Measurements from ENCODE around the gene GMNN. TPM values are rescaled to one million over a fixed set of nuclear protein-coding genes. Genes with fewer than 3 reads are reported as not detected.

The GMNN gene
- total RNA-seq, 5 donors from 2014 or later (not counting 1 experiment from before 2014, with no cell fraction given), result 5.7 to 12.3 (median 6.1) TPM

- peak overlapping the region in 1 of 3 donors; percentile 34 for H3K4me3 Mint-ChIP-seq
- peaks cover 10 to 97% of the 10 kb centered on the region in 2 donors for H3K36me3 ChIP-seq (ENCODE audit: control insufficient read depth in 2 of 2, extremely low read depth in 1 of 2, insufficient read depth in 1 of 2, low read length in 1 of 2)
- CTCF ChIA-PET, result no interaction called here
- no peaks in the 10 kb centered on the region for H3K9me3 ChIP-seq
- peaks cover 66% of the 10 kb centered on the region for H3K36me3 Mint-ChIP-seq
- no peaks in the 10 kb centered on the region for H3K27me3 ChIP-seq (replicated peaks in 1 of 2; ENCODE audit: control insufficient read depth in 2 of 2, extremely low read depth in 1 of 2, insufficient read depth in 2 of 2, low read length in 1 of 2)
- H3K27ac ChIP-seq (ENCODE audit: low read length), result no peak overlapping the region
- WGBS (ENCODE audit: insufficient coverage), result no CpG with 5 or more reads among the region's 3 CpGs
- H3K4me1 Mint-ChIP-seq, result peaks cover 19 to 29% (median 27%) of the 10 kb centered on the region in 3 donors
- peaks cover 0 to 9% of the 10 kb centered on the region in 2 experiments for H3K4me1 ChIP-seq (ENCODE audit: control insufficient read depth in 1 of 2, extremely low read depth in 1 of 2, insufficient read depth in 2 of 2, low read length in 2 of 2)
- POLR2A ChIA-PET, result no interaction called here
- H3K4me3 ChIP-seq (ENCODE audit: control insufficient read depth in 1 of 2, extremely low read depth in 1 of 2, low read length in 1 of 2), result no peak overlapping the region
- H3K9me3 Mint-ChIP-seq, result no peaks in the 10 kb centered on the region
- ATAC-seq (replicated peaks in 1 of 4), result no peak
- peak overlapping the region; percentile 59 to 80 for H3K27ac Mint-ChIP-seq
- no peaks in the 10 kb centered on the region for H3K27me3 Mint-ChIP-seq
- DNase-seq, result no peak
Observed at GRCh38 chr6:24827162-24827561, 52.4 kb downstream of the GMNN start.

- peaks cover 10 to 97% of the 10 kb centered on the region in 2 donors for H3K36me3 ChIP-seq (ENCODE audit: control insufficient read depth in 2 of 2, extremely low read depth in 1 of 2, insufficient read depth in 1 of 2, low read length in 1 of 2)
- no peak for ATAC-seq (replicated peaks in 1 of 4)
- WGBS (ENCODE audit: insufficient coverage), result 92% methylated on average over 5 of the region's 8 CpGs
- H3K4me3 ChIP-seq (ENCODE audit: control insufficient read depth in 1 of 2, extremely low read depth in 1 of 2, low read length in 1 of 2), result no peak overlapping the region
- no peak for DNase-seq
- H3K9me3 ChIP-seq, result no peaks in the 10 kb centered on the region
- no peak overlapping the region for H3K27ac ChIP-seq (ENCODE audit: low read length)
- Mint-ChIP-seq H3K36me3 (peaks cover 74% of the 10 kb centered on the region), H3K4me1 (peaks cover 21 to 32% (median 27%) of the 10 kb centered on the region in 3 donors), H3K9me3 (no peaks in the 10 kb centered on the region), H3K27me3 (no peaks in the 10 kb centered on the region), H3K27ac (peak overlapping the region; percentile 59 to 80), H3K4me3 (no peak overlapping the region)
- H3K27me3 ChIP-seq (replicated peaks in 1 of 2; ENCODE audit: control insufficient read depth in 2 of 2, extremely low read depth in 1 of 2, insufficient read depth in 2 of 2, low read length in 1 of 2), result no peaks in the 10 kb centered on the region
- POLR2A ChIA-PET, result no interaction called here
- CTCF ChIA-PET, result interaction anchor here in 1 of 2 donors (0.6 kb wide), 1 partner anchor 547 kb away, joined by 7 read pairs; no protein-coding TSS in a partner anchor
- H3K4me1 ChIP-seq (ENCODE audit: control insufficient read depth in 1 of 2, extremely low read depth in 1 of 2, insufficient read depth in 2 of 2, low read length in 2 of 2), result peaks cover 0 to 9% of the 10 kb centered on the region in 2 experiments
Observed at GRCh38 chr6:24827970-24828369, 53.2 kb downstream of the GMNN start.

- Mint-ChIP-seq H3K27ac (peak overlapping the region; percentile 13 to 72), H3K4me3 (no peak overlapping the region), H3K36me3 (peaks cover 78% of the 10 kb centered on the region), H3K27me3 (no peaks in the 10 kb centered on the region), H3K4me1 (peaks cover 29 to 39% (median 32%) of the 10 kb centered on the region in 3 donors), H3K9me3 (no peaks in the 10 kb centered on the region)
- peaks cover 14 to 97% of the 10 kb centered on the region in 2 donors for H3K36me3 ChIP-seq (ENCODE audit: control insufficient read depth in 2 of 2, extremely low read depth in 1 of 2, insufficient read depth in 1 of 2, low read length in 1 of 2)
- peaks cover 0 to 12% of the 10 kb centered on the region in 2 experiments for H3K4me1 ChIP-seq (ENCODE audit: control insufficient read depth in 1 of 2, extremely low read depth in 1 of 2, insufficient read depth in 2 of 2, low read length in 2 of 2)
- CTCF ChIA-PET, result interaction anchor here in 1 of 2 donors (1.3 kb wide), 1 partner anchor 26 kb away, joined by 5 read pairs; no protein-coding TSS in a partner anchor
- H3K27me3 ChIP-seq (replicated peaks in 1 of 2; ENCODE audit: control insufficient read depth in 2 of 2, extremely low read depth in 1 of 2, insufficient read depth in 2 of 2, low read length in 1 of 2), result no peaks in the 10 kb centered on the region
- H3K4me3 ChIP-seq (ENCODE audit: control insufficient read depth in 1 of 2, extremely low read depth in 1 of 2, low read length in 1 of 2), result no peak overlapping the region
- no peaks in the 10 kb centered on the region for H3K9me3 ChIP-seq
- no peak overlapping the region for H3K27ac ChIP-seq (ENCODE audit: low read length)
- POLR2A ChIA-PET, result no interaction called here
- ATAC-seq (replicated peaks in 1 of 4) (no peak), DNase-seq (no peak)
- WGBS (ENCODE audit: insufficient coverage), result no CpG with 5 or more reads among the region's 3 CpGs
Observed at GRCh38 chr6:24829657-24830056, 54.9 kb downstream of the GMNN start.

GRCh38 chr6:24831771-24832716 is 57.3 kb downstream of the GMNN start:
- ChIA-PET CTCF (no interaction called here), POLR2A (interaction anchor here in 1 of 2 donors (0.5 kb wide), 1 partner anchor 14 kb away, joined by 12 read pairs; no protein-coding TSS in a partner anchor)
- H3K27ac ChIP-seq (ENCODE audit: low read length), result no peak overlapping the region
- DNase-seq (no peak), ATAC-seq (replicated peaks in 1 of 4) (no peak)
- peak overlapping the region; percentile 61 to 64 for H3K27ac Mint-ChIP-seq
- no peak overlapping the region for H3K4me3 ChIP-seq (ENCODE audit: control insufficient read depth in 1 of 2, extremely low read depth in 1 of 2, low read length in 1 of 2)
- H3K36me3 ChIP-seq (ENCODE audit: control insufficient read depth in 2 of 2, extremely low read depth in 1 of 2, insufficient read depth in 1 of 2, low read length in 1 of 2), result peaks cover 16 to 97% of the 10 kb centered on the region in 2 donors
- H3K4me1 Mint-ChIP-seq, result peaks cover 46 to 51% (median 50%) of the 10 kb centered on the region in 3 donors
- peaks cover 86% of the 10 kb centered on the region for H3K36me3 Mint-ChIP-seq
- WGBS (ENCODE audit: insufficient coverage), result 79% methylated on average over 4 of the region's 10 CpGs
- H3K4me3 Mint-ChIP-seq, result peak overlapping the region in 1 of 3 donors; percentile 17
- H3K9me3 Mint-ChIP-seq, result no peaks in the 10 kb centered on the region
- no peaks in the 10 kb centered on the region for H3K27me3 Mint-ChIP-seq
- no peaks in the 10 kb centered on the region for H3K9me3 ChIP-seq
- no peaks in the 10 kb centered on the region for H3K27me3 ChIP-seq (replicated peaks in 1 of 2; ENCODE audit: control insufficient read depth in 2 of 2, extremely low read depth in 1 of 2, insufficient read depth in 2 of 2, low read length in 1 of 2)
- peaks cover 0 to 11% of the 10 kb centered on the region in 2 experiments for H3K4me1 ChIP-seq (ENCODE audit: control insufficient read depth in 1 of 2, extremely low read depth in 1 of 2, insufficient read depth in 2 of 2, low read length in 2 of 2)

- WGBS (ENCODE audit: insufficient coverage), result no CpG with 5 or more reads among the region's 1 CpG
- peaks cover 17 to 96% of the 10 kb centered on the region in 2 donors for H3K36me3 ChIP-seq (ENCODE audit: control insufficient read depth in 2 of 2, extremely low read depth in 1 of 2, insufficient read depth in 1 of 2, low read length in 1 of 2)
- Mint-ChIP-seq H3K27ac (peak overlapping the region; percentile 36 to 57), H3K27me3 (no peaks in the 10 kb centered on the region), H3K4me1 (peaks cover 38 to 45% (median 45%) of the 10 kb centered on the region in 3 donors), H3K4me3 (no peak overlapping the region), H3K9me3 (no peaks in the 10 kb centered on the region), H3K36me3 (peaks cover 82% of the 10 kb centered on the region)
- H3K4me1 ChIP-seq (ENCODE audit: control insufficient read depth in 1 of 2, extremely low read depth in 1 of 2, insufficient read depth in 2 of 2, low read length in 2 of 2), result peaks cover 0 to 6% of the 10 kb centered on the region in 2 experiments
- DNase-seq, result no peak
- H3K27ac ChIP-seq (ENCODE audit: low read length), result no peak overlapping the region
- no peaks in the 10 kb centered on the region for H3K9me3 ChIP-seq
- no peaks in the 10 kb centered on the region for H3K27me3 ChIP-seq (replicated peaks in 1 of 2; ENCODE audit: control insufficient read depth in 2 of 2, extremely low read depth in 1 of 2, insufficient read depth in 2 of 2, low read length in 1 of 2)
- ChIA-PET POLR2A (interaction anchor here (0.5 to 1.3 kb wide), 3 partner anchors 13 to 202 kb away, joined by 3 to 12 read pairs (median 3); no protein-coding TSS in a partner anchor), CTCF (no interaction called here)
- no peak for ATAC-seq (replicated peaks in 1 of 4)
- no peak overlapping the region for H3K4me3 ChIP-seq (ENCODE audit: control insufficient read depth in 1 of 2, extremely low read depth in 1 of 2, low read length in 1 of 2)
Observed at GRCh38 chr6:24832794-24833193, 58.1 kb downstream of the GMNN start.

- H3K4me3 Mint-ChIP-seq, result no peak overlapping the region
- ChIA-PET POLR2A (interaction anchor here (0.5 to 1.3 kb wide), 3 partner anchors 129 to 201 kb away, joined by 3 to 8 read pairs (median 4); no protein-coding TSS in a partner anchor), CTCF (interaction anchor here in 1 of 2 donors (0.6 to 1.0 kb wide), 3 partner anchors 15 to 194 kb away, joined by 3 read pairs; no protein-coding TSS in a partner anchor)
- DNase-seq (no peak), ATAC-seq (replicated peaks in 1 of 4) (no peak)
- Histone ChIP-seq H3K4me3 (ENCODE audit: control insufficient read depth in 1 of 2, extremely low read depth in 1 of 2, low read length in 1 of 2) (no peak overlapping the region), H3K4me1 (ENCODE audit: control insufficient read depth in 1 of 2, extremely low read depth in 1 of 2, insufficient read depth in 2 of 2, low read length in 2 of 2) (peaks cover 0 to 3% of the 10 kb centered on the region in 2 experiments), H3K36me3 (ENCODE audit: control insufficient read depth in 2 of 2, extremely low read depth in 1 of 2, insufficient read depth in 1 of 2, low read length in 1 of 2) (peaks cover 22 to 94% of the 10 kb centered on the region in 2 donors), H3K27ac (ENCODE audit: low read length) (peak overlapping the region; percentile 35), H3K9me3 (no peaks in the 10 kb centered on the region), H3K27me3 (replicated peaks in 1 of 2; ENCODE audit: control insufficient read depth in 2 of 2, extremely low read depth in 1 of 2, insufficient read depth in 2 of 2, low read length in 1 of 2) (no peaks in the 10 kb centered on the region)
- no peaks in the 10 kb centered on the region for H3K9me3 Mint-ChIP-seq
- peaks cover 80% of the 10 kb centered on the region for H3K36me3 Mint-ChIP-seq
- H3K4me1 Mint-ChIP-seq, result peaks cover 44 to 52% (median 48%) of the 10 kb centered on the region in 3 donors
- WGBS (ENCODE audit: insufficient coverage), result 100% methylated on average over 1 of the region's 4 CpGs
- H3K27me3 Mint-ChIP-seq, result no peaks in the 10 kb centered on the region
- peak overlapping the region; percentile 42 to 64 for H3K27ac Mint-ChIP-seq
Observed at GRCh38 chr6:24833711-24834386, 59.1 kb downstream of the GMNN start.
